ENCODE measurements around the gene DGKA.

- TF ChIP-seq, protein P1, sequence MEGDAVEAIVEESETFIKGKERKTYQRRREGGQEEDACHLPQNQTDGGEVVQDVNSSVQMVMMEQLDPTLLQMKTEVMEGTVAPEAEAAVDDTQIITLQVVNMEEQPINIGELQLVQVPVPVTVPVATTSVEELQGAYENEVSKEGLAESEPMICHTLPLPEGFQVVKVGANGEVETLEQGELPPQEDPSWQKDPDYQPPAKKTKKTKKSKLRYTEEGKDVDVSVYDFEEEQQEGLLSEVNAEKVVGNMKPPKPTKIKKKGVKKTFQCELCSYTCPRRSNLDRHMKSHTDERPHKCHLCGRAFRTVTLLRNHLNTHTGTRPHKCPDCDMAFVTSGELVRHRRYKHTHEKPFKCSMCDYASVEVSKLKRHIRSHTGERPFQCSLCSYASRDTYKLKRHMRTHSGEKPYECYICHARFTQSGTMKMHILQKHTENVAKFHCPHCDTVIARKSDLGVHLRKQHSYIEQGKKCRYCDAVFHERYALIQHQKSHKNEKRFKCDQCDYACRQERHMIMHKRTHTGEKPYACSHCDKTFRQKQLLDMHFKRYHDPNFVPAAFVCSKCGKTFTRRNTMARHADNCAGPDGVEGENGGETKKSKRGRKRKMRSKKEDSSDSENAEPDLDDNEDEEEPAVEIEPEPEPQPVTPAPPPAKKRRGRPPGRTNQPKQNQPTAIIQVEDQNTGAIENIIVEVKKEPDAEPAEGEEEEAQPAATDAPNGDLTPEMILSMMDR (IDR thresholded peaks at IDR 0.05 in 4 of 5, conservative IDR thresholded peaks at IDR 0.05 in 1 of 5), result no peak
- peak; percentile 45 to 58 for TF ChIP-seq POLR2A (IDR thresholded peaks at IDR 0.05)
Observed at GRCh38 chr12:55996715-55997534, 66.0 kb downstream of the DGKA start, which contains the start of gene SUOX.
